BJ (cell line): Measurements from ENCODE around the gene SMIM14. TPM values are rescaled to one million over a fixed set of nuclear protein-coding genes. Genes with fewer than 3 reads are reported as not detected.

Experiments
- CTCF ChIA-PET: fragments of 350-600 bp; formaldehyde crosslinking; extraction: SDS; loops from one replicate; lab custom pipeline; 2021; ENCODE audit warnings: antibody characterized with exemption, inconsistent platforms; lab: Yijun Ruan, JAX
- POLR2A ChIA-PET: fragments of 300-600 bp; sonication (Branson Sonifier 250); formaldehyde crosslinking; extraction: SDS; loops from one replicate; lab custom pipeline; 2021; ENCODE audit warnings: antibody characterized with exemption; lab: Charles Lee
- DNase-seq: peaks from one replicate; pipeline ENCODE4 v3.0.0-alpha.2; 2011; ENCODE audit warnings: low read depth
- H3K27me3 ChIP-seq: 2 replicates; pipeline ENCODE4 v1.6.0; 2011; ENCODE audit warnings: low read length; ENCODE audit not compliant: control insufficient read depth, insufficient read depth
- H3K36me3 ChIP-seq: 2 replicates; pipeline ENCODE4 v1.5.1; 2011; ENCODE audit warnings: low read length; ENCODE audit not compliant: control insufficient read depth, insufficient read depth
- H3K4me3 ChIP-seq: 2 replicates; pipeline ENCODE4 v1.5.1; 2011; ENCODE audit warnings: low read depth, mild to moderate bottlenecking, control low read depth, low read length
- polyA plus RNA-seq: library from polyadenylated mRNA; depleted of rRNA; stranded (reverse); fragments of >200 nt; gene quantifications from 2 replicates; pipeline ENCODE4 v1.2.3, GENCODE V29; 2011
- TF ChIP-seq, protein P1 (sequence below): IDR thresholded peaks from 2 replicates; pipeline ENCODE4 v1.5.1; 2011; ENCODE audit warnings: low read depth, mild to moderate bottlenecking, control low read depth, inconsistent platforms, low read length, moderate library complexity; ENCODE audit not compliant: insufficient read depth

SMIM14 gene
- polyA plus RNA-seq, 1 experiment = 25.4 TPM

DNA sequence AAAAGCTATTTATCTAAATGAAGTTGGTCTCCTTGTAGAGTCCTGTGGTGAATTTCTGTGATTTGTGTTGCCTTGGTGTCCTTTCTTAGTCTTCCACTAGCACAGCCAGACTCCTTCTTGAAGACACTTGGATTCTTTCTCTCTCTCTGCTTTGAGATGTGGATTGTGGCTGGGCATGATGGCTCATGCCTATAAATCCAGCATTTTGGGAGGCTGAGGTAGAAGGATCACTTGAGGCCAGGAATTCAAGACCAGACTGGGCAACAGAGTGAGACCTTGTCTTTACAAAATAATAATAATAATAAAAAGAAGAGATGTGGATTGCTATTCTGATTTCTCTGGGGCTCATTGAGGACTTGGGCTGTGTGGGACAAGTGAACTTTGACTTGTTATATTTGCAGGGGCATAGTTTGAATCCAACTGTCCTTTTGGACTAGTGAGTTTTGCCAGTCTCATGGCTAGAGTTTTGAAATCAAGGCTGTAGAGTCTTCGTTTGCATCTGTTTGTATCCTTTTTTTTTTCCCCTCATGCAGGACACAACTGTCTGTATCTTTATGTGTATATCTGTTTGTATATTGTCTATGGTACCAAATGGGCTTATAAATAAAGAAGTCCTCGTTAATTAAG is 11.1 kb upstream of the SMIM14 start:
- Histone ChIP-seq H3K27me3 (no peaks in the 10 kb centered on the region), H3K4me3 (no peak overlapping the region), H3K36me3 (no peaks in the 10 kb centered on the region)
- TF ChIP-seq, protein P1, sequence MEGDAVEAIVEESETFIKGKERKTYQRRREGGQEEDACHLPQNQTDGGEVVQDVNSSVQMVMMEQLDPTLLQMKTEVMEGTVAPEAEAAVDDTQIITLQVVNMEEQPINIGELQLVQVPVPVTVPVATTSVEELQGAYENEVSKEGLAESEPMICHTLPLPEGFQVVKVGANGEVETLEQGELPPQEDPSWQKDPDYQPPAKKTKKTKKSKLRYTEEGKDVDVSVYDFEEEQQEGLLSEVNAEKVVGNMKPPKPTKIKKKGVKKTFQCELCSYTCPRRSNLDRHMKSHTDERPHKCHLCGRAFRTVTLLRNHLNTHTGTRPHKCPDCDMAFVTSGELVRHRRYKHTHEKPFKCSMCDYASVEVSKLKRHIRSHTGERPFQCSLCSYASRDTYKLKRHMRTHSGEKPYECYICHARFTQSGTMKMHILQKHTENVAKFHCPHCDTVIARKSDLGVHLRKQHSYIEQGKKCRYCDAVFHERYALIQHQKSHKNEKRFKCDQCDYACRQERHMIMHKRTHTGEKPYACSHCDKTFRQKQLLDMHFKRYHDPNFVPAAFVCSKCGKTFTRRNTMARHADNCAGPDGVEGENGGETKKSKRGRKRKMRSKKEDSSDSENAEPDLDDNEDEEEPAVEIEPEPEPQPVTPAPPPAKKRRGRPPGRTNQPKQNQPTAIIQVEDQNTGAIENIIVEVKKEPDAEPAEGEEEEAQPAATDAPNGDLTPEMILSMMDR = no peak
- ChIA-PET CTCF (interaction anchor here (1.3 kb wide), 1 partner anchor 9 kb away, joined by 4 read pairs; no protein-coding TSS in a partner anchor), POLR2A (no interaction called here)
- DNase-seq = no peak

DNA sequence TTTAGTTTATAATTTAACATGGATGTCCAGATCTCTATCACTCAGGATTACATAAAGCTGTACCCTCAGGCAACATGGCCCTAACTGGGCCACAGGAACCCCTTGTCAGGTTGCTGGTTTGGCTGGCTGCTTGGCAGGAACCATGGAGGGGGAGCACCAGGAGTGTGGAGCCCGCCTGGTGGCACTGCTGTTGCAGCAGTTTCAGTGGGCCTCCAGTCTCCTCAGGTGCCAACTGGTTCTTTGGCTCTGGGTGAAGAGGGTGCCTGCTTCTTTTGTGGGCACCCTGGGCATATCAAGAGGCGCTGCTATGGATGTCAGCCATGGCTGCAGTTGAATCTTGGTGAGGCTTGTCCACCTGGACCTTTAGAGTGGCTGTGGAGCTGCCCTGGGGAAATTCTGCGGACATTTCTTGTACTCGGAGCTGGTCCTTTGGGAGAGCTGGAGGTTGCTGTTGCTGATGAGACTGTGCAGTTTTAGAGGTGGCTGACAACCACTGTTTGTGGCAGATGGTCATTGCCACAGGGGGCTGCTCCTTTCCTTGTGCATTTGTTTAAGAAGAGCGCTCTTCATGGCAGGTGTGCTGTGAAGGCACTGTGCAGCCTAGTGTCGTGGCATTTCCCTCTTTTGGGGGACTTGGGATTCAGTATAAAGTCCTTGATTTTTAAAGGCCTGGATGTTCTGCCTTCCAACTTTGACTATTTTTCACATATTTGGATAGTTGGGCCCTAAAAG is 10.3 kb upstream of the SMIM14 start:
- POLR2A ChIA-PET = no interaction called here
- DNase-seq = no peak
- H3K4me3 ChIP-seq = no peak overlapping the region
- no peaks in the 10 kb centered on the region for H3K36me3 ChIP-seq
- H3K27me3 ChIP-seq = no peaks in the 10 kb centered on the region
- CTCF ChIA-PET = interaction anchor here (0.8 to 1.3 kb wide), 2 partner anchors 10 to 47 kb away, joined by 4 read pairs; no protein-coding TSS in a partner anchor
- TF ChIP-seq, protein P1 = no peak

DNA sequence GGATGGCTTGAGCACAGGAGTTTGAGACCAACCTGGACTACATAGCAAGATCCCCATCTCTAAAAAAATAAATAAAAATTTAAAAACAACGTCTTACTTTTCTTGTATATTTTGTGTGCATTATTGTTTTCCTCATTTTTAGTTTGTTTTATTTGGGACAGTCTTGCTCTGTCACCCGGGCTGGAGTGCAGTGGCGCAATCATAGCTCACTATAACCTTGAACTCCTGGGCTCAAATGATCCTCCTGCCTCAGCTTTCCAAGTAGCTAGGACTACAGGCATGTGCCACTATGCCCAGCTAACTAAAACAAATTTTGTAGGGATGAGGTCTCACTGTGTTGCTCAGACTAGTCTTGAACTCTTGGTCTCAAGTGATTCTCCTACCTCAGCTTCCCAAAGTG is 9.5 kb upstream of the SMIM14 start:
- H3K27me3 ChIP-seq = no peaks in the 10 kb centered on the region
- H3K36me3 ChIP-seq = no peaks in the 10 kb centered on the region
- POLR2A ChIA-PET = no interaction called here
- TF ChIP-seq, protein P1 = no peak
- no peak overlapping the region for H3K4me3 ChIP-seq
- DNase-seq = no peak
- CTCF ChIA-PET = interaction anchor here (0.8 kb wide), 1 partner anchor 47 kb away, joined by 4 read pairs; no protein-coding TSS in a partner anchor

DNA sequence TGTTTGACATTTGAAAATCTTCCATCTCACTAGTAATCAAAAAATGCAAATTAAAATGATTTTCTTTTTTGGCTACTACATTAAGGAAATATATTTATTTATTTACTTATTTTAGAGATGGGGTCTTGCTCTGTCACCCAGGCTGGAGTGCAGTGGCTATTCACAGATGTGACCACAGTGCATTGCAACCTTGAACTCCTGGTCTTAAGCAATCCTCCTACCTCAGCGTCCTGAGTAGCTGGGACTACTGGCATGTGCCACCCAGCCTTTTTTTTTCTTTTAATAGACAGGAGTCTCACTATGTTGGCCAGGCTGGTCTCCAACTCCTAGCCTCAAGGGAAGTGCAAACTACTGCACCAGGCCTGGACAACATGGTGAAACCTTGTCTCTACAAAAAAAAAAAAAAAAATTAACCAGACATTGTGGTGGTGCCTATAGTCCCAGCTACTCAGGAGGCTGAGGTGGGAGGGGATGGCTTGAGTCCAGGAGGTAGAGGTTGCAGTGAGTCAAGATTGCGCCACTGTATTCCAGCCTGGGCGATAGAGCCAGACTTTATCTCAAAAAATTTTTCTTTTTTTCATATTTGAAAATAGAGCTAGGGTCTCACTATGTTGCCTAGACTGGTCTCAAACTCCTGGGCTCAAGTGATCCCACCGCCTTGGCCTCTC is 4.4 kb upstream of the SMIM14 start:
- POLR2A ChIA-PET = no interaction called here
- CTCF ChIA-PET = interaction anchor here (1.3 kb wide), 1 partner anchor 9 kb away, joined by 4 read pairs; no protein-coding TSS in a partner anchor
- Histone ChIP-seq H3K36me3 (no peaks in the 10 kb centered on the region), H3K4me3 (no peak overlapping the region), H3K27me3 (no peaks in the 10 kb centered on the region)
- no peak for DNase-seq
- TF ChIP-seq, protein P1 = no peak

DNA sequence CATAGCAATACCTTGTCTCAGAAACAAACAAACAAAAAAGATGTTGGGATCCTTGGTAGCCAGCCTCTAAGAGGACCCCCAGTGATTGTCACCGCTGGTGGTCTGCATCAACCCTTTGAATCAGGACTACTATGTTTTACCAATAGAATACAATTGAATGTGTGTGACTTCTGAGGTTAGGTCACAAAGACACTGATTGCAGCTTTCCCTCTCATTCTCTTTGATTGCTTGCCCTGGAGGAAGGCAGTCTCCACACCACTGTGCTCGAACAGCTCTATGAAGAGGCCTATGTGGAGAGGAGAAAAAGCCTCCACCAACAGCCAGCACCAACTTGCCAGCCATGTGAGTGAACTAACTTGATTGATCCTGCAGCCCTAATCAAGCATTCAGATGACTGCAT is 2.8 kb upstream of the SMIM14 start:
- Histone ChIP-seq H3K4me3 (no peak overlapping the region), H3K27me3 (no peaks in the 10 kb centered on the region), H3K36me3 (no peaks in the 10 kb centered on the region)
- TF ChIP-seq, protein P1 = no peak
- ChIA-PET CTCF (interaction anchor here (0.5 to 1.0 kb wide), 2 partner anchors 56 to 172 kb away, joined by 4 read pairs; partner anchors contain the start of gene UBE2K), POLR2A (no interaction called here)
- no peak for DNase-seq
